ENCODE measurements around the gene C5orf46.
A peak's percentile ranks its signal among the peaks of the same experiment; 100 is the strongest.

Gene C5orf46

GRCh38 chr5:147869112-147869511, 37.2 kb downstream of the C5orf46 start:
- no peak overlapping the region for H3K4me3 ChIP-seq (ENCODE audit: low read depth, low read length)
- no peak for DNase-seq (ENCODE audit: low read depth)

GRCh38 chr5:147863454-147864158, 42.7 kb downstream of the C5orf46 start:
- DNase-seq (ENCODE audit: low read depth) = no peak
- no peak overlapping the region for H3K4me3 ChIP-seq (ENCODE audit: low read depth, low read length)

- H3K4me3 ChIP-seq (ENCODE audit: low read depth, low read length) = no peak overlapping the region
- DNase-seq (ENCODE audit: low read depth) = no peak
These were observed 45.7 kb downstream of the C5orf46 start for GRCh38 chr5:147860641-147861025.

DNA sequence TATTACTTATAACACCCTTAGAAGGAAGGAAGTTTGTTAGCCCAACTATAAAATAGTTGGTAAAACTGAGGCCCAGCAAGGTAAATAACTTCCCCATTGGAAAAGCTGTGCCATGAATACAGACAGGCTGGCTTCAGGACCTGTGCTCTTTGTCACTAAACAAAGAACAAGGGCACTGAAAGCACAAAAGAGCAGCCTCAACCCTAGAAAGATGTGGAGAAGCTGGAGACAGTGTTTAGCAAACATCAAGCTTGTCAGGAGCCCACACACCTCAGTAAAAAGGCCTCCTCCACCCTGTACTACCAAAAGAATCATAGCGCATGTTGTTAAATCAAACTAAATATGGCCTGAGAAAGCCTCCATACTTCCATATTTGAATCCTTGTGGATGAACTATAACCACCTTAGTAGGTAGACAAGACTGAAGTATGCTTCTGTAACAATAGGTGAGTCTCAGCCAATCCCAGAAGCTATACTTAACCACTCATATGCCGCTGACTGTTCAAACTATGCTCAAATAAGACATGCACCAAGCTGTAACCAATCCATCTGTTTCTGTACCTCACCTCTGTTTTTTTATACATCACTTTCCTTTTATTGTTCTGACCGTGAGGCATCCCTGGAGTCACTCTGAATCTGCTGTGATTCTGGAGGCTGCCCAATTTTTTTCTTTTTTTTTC, 46.2 kb downstream of the C5orf46 start:
- DNase-seq (ENCODE audit: low read depth) = no peak
- no peak overlapping the region for H3K4me3 ChIP-seq (ENCODE audit: low read depth, low read length)

DNA sequence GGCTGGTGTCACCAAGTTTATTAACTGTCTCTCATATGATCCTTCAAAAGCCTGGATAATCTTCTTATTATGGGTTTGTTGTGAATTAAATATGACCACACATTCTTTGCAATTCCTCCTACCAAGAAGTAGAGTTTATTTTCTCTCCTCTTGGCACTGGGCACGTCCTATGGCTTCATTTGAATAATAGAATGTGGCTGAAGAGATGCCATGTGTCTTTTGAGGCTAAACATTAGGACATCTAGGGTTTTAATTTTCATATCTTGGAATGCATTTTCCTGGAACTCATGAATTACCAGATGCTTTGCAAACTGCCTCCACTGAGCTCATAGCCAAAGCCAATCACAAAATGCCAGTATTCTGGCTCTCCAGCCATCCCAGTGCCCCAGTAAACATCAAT, 47.8 kb downstream of the C5orf46 start:
- DNase-seq (ENCODE audit: low read depth) = no peak

DNA sequence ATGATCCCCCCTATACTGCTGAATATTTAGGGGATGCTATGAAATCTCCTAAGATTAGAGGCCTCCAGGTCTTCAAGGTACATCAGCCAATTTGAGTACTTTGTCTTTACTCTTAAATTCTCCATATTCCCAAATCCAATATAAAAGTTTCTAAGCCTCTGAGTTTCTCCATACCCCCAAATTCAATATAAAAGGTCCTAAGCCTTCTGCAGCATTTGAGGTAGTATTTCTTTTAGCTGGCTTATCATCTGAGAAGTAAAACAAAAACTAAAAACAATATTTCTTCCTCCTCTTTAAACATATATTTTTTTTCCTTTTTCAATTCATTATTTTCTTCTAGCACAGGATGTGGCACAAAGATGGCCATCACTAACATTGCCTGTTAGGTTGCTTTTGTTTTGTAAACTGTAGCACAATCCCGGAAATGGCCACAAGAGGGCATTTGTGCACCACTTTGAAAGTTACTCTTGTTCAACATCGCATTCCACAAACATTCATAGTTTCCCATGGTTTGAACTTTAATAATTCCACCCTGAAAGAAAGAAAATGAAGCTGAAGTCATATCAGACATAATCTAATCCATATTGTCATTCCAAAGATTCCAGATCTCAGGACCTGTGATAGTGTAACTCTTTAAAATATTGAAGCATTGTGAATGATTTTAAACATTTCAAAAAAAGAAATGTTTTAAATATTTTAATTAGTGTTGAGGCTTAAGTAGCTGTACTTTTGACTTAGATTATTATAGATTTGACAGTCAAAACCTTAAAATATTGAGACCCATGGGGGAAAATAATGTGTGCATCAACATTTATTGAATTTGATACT, 48.8 kb downstream of the C5orf46 start:
- DNase-seq (ENCODE audit: low read depth) = peak; percentile 11

More for the DNA sequence above, 47.8 kb downstream of the C5orf46 start:
- H3K4me3 ChIP-seq (ENCODE audit: low read depth, low read length) = no peak overlapping the region

DNA sequence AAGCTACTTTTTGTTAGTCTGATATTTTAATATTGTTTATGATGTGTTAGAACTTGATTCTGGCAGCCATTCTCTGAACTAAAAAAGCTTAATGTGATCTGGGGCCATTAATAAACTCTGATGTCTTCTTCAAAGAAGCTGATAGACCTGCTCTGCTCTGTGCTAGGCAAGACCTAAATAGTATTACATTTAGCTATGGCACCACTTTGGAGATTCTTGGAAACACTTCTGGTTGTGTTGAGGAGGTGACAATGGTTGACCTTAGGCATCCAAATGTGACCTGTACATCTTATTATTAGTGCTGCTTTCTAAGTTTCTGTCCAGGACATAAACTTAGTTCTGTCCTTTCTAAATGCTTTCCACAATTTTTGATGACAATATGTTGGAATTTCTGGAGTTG, 49.5 kb downstream of the C5orf46 start:
- H3K4me3 ChIP-seq (ENCODE audit: low read depth, low read length) = no peak overlapping the region
- no peak for DNase-seq (ENCODE audit: low read depth)

More for the DNA sequence above, 48.8 kb downstream of the C5orf46 start:
- H3K4me3 ChIP-seq (ENCODE audit: low read depth, low read length) = no peak overlapping the region

DNA sequence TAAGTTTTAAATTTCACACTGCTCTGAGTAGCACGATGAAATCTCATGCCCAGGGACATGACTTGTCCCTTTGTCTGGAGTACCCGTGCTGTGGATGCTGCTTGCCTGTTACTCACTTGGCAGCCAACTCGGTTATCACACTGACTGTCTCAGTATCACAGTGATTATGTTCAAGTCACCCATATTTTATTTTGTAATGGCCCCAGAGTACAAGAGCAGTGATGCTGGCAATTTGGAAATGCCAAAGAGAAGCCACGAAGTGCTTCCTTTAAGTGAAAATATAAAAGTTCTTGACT, 50.6 kb downstream of the C5orf46 start:
- no peak for DNase-seq (ENCODE audit: low read depth)
- H3K4me3 ChIP-seq (ENCODE audit: low read depth, low read length) = no peak overlapping the region

- no peak overlapping the region for H3K4me3 ChIP-seq (ENCODE audit: low read depth, low read length)
- DNase-seq (ENCODE audit: low read depth) = no peak
These were observed 51.2 kb downstream of the C5orf46 start for GRCh38 chr5:147854894-147855773.

DNA sequence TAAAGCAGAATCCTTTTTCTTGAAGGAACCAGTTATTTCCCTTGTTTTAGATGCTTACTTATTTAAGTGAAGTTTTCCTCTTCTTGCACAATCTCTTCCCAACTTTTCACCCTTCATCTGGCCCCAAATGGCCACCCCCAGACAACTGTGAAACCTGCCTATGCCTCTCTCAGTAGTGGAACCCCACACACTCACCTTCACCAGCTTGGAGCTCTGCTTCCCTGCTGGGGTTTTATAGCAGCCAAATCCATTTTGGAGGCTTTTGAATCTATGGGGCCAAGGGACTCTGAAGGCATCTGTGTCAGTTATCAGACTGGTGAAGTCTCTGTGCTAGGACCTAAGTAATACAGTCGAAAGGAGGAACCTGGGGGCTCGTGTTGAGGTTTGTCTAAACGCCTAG, 52.0 kb downstream of the C5orf46 start:
- DNase-seq (ENCODE audit: low read depth) = no peak

GRCh38 chr5:147853372-147853987, 52.9 kb downstream of the C5orf46 start:
- H3K4me3 ChIP-seq (ENCODE audit: low read depth, low read length) = no peak overlapping the region

More for the DNA sequence above, 52.0 kb downstream of the C5orf46 start:
- no peak overlapping the region for H3K4me3 ChIP-seq (ENCODE audit: low read depth, low read length)

DNA sequence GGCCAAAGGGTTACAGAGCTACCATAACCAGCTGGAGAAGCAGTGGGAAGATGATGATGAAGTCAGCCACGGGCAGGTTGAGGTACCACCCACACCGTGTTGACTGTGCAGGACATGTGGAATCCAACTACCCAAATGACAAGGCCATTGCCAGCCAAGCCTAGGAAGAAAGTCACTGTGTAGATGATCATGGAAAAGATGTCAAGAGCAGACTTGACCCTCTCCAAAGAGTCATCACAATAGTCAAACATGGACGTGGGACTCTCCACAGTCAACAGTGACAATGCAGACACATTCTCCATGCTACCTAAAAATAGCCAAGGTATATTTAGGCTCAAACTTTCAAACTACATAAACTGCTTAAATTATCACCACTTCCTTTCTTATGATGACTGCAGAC, 54.0 kb downstream of the C5orf46 start:
- H3K4me3 ChIP-seq (ENCODE audit: low read depth, low read length) = no peak overlapping the region
- DNase-seq (ENCODE audit: low read depth) = no peak

More at GRCh38 chr5:147853372-147853987, 52.9 kb downstream of the C5orf46 start:
- no peak for DNase-seq (ENCODE audit: low read depth)

GRCh38 chr5:147851578-147851977, 54.8 kb downstream of the C5orf46 start:
- no peak for DNase-seq (ENCODE audit: low read depth)
- no peak overlapping the region for H3K4me3 ChIP-seq (ENCODE audit: low read depth, low read length)

DNA sequence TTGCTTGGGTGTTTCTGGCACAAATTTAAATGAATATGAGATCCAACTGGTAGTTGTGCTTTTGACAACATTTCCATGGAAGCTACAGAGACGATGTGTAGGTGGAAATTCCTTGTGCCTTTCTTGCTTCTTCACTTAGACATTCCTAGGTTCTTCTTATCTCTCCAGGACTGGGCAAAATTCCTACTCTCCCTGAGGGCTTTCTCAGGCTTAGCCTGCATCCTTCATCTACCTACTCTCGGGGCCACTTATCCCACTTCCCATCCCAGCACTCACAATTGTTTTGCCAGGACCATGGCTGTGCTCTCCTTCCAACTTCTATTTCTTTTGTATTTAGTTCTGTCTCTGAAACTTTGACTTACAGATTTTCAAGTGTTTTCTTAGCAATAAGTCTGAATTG, 57.1 kb downstream of the C5orf46 start:
- no peak for DNase-seq (ENCODE audit: low read depth)
- no peak overlapping the region for H3K4me3 ChIP-seq (ENCODE audit: low read depth, low read length)

- no peak overlapping the region for H3K4me3 ChIP-seq (ENCODE audit: low read depth, low read length)
- DNase-seq (ENCODE audit: low read depth) = no peak
These were observed 60.7 kb downstream of the C5orf46 start for GRCh38 chr5:147845618-147846017.

DNA sequence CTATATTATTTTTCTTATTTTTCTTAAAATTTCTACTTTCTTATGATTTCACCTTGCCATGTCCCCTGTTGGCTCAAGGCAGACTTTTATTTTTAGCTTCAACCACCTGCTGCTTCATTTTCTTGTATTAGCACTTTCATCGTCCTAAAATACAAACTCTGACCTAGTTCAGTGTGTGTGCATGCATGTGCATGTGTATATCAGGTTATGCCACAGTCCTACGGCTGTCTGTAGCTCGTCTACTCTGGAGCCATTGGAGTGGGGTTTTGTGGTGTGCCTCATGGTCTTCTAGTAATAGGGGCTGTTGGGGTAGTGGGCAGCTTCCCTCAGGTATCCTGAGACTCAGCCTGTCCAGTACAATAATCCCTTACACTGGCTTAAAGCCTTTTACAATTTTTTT, 61.5 kb downstream of the C5orf46 start:
- no peak for DNase-seq (ENCODE audit: low read depth)
- no peak overlapping the region for H3K4me3 ChIP-seq (ENCODE audit: low read depth, low read length)

DNA sequence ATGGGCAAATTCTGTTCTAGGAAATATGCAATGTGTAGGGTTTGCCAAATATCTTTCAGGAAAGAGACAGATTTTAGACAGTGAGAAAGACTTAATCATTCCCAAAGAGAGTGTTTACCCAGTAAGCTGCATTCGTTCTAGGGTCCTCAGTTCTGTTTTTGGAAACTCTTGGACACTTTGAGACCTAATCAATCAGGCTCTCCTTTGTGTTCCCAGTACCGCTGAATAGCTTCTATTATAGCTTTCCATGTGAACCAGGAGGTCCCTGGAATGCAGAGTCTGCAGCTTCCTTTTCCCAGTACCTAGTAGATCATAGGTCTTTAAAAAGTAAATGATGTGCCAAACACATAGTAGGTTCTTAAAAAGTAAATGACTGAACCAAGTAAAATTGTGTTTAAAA, 63.5 kb downstream of the C5orf46 start:
- no peak overlapping the region for H3K4me3 ChIP-seq (ENCODE audit: low read depth, low read length)
- DNase-seq (ENCODE audit: low read depth) = no peak

Data from skeletal muscle cell (primary cell).